ENCODE data around the gene SERPINA12. TPM values are rescaled to one million over a fixed set of nuclear protein-coding genes. Genes with fewer than 3 reads are reported as not detected.

SERPINA12 gene
- total RNA-seq, 1 donor from 2014 or later = not detected

- TF ChIP-seq CTCF (IDR thresholded peaks at IDR 0.05; ENCODE audit: unreplicated experiment) = no peak
- H3K36me3 Mint-ChIP-seq = no peaks in the 10 kb centered on the region
- DNase-seq (ENCODE audit: low spot score in 2 of 2, unreplicated experiment in 2 of 2) = no peak
- peaks cover 15% of the 10 kb centered on the region for H3K9me3 Mint-ChIP-seq
- no peak overlapping the region for H3K4me3 Mint-ChIP-seq
- H3K27ac Mint-ChIP-seq = no peak overlapping the region
- H3K27me3 Mint-ChIP-seq (ENCODE audit: low read depth) = peaks cover 24% of the 10 kb centered on the region
- no peaks in the 10 kb centered on the region for H3K4me1 Mint-ChIP-seq
Measured at GRCh38 chr14:94473666-94474410, 35.4 kb downstream of the SERPINA12 start.

GRCh38 chr14:94472842-94473241, 36.4 kb downstream of the SERPINA12 start:
- no peak for TF ChIP-seq CTCF (IDR thresholded peaks at IDR 0.05; ENCODE audit: unreplicated experiment)
- peaks cover 24% of the 10 kb centered on the region for H3K27me3 Mint-ChIP-seq (ENCODE audit: low read depth)
- peaks cover 6% of the 10 kb centered on the region for H3K9me3 Mint-ChIP-seq
- H3K27ac Mint-ChIP-seq = no peak overlapping the region
- DNase-seq (ENCODE audit: low spot score in 2 of 2, unreplicated experiment in 2 of 2) = no peak
- no peak overlapping the region for H3K4me3 Mint-ChIP-seq
- H3K36me3 Mint-ChIP-seq = no peaks in the 10 kb centered on the region
- no peaks in the 10 kb centered on the region for H3K4me1 Mint-ChIP-seq

GRCh38 chr14:94471045-94471444, 38.2 kb downstream of the SERPINA12 start:
- Mint-ChIP-seq H3K27me3 (ENCODE audit: low read depth) (peaks cover 26% of the 10 kb centered on the region), H3K4me1 (no peaks in the 10 kb centered on the region), H3K4me3 (no peak overlapping the region), H3K36me3 (no peaks in the 10 kb centered on the region), H3K27ac (no peak overlapping the region), H3K9me3 (peaks cover 5% of the 10 kb centered on the region)
- no peak for TF ChIP-seq CTCF (IDR thresholded peaks at IDR 0.05; ENCODE audit: unreplicated experiment)
- no peak for DNase-seq (ENCODE audit: low spot score in 2 of 2, unreplicated experiment in 2 of 2)

GRCh38 chr14:94470311-94470710, 39.0 kb downstream of the SERPINA12 start:
- Mint-ChIP-seq H3K27ac (no peak overlapping the region), H3K9me3 (peaks cover 9% of the 10 kb centered on the region), H3K4me3 (no peak overlapping the region), H3K4me1 (no peaks in the 10 kb centered on the region), H3K36me3 (no peaks in the 10 kb centered on the region), H3K27me3 (ENCODE audit: low read depth) (peaks cover 29% of the 10 kb centered on the region)
- DNase-seq (ENCODE audit: low spot score in 2 of 2, unreplicated experiment in 2 of 2) = no peak
- TF ChIP-seq CTCF (IDR thresholded peaks at IDR 0.05; ENCODE audit: unreplicated experiment) = no peak

GRCh38 chr14:94469261-94469660, 40.0 kb downstream of the SERPINA12 start:
- Mint-ChIP-seq H3K27ac (no peak overlapping the region), H3K9me3 (peaks cover 12% of the 10 kb centered on the region), H3K27me3 (ENCODE audit: low read depth) (peaks cover 29% of the 10 kb centered on the region), H3K4me3 (no peak overlapping the region), H3K36me3 (no peaks in the 10 kb centered on the region), H3K4me1 (no peaks in the 10 kb centered on the region)
- no peak for DNase-seq (ENCODE audit: low spot score in 2 of 2, unreplicated experiment in 2 of 2)
- TF ChIP-seq CTCF (IDR thresholded peaks at IDR 0.05; ENCODE audit: unreplicated experiment) = no peak
